Neuronal stem cell (in vitro differentiated cells): Measurements from ENCODE around the gene VRTN.

ENCODE experiments used
- DNase-seq: peaks from one replicate; pipeline ENCODE4 v3.0.0-alpha.2; 2013; ENCODE audit warnings: low spot score
- H2AFZ ChIP-seq: one replicate; pipeline ENCODE4 v1.6.1; 2013; ENCODE audit warnings: mild to moderate bottlenecking, low read length, inconsistent platforms
- H2AK5ac ChIP-seq: 2 replicates; pipeline ENCODE4 v1.6.1; 2013; ENCODE audit warnings: low read depth, mild to moderate bottlenecking, inconsistent platforms, low read length, moderate library complexity, mixed read lengths
- H2BK120ac ChIP-seq: 2 replicates; pipeline ENCODE4 v1.6.1; 2013; ENCODE audit warnings: low read depth, mild to moderate bottlenecking, inconsistent platforms, low read length, moderate library complexity, mixed read lengths
- H2BK12ac ChIP-seq: one replicate; pipeline ENCODE4 v1.6.1; 2013; ENCODE audit warnings: low read length, inconsistent platforms
- H2BK15ac ChIP-seq: 2 replicates; pipeline ENCODE4 v1.6.1; 2013; ENCODE audit warnings: mild to moderate bottlenecking, low read length, inconsistent platforms, mixed read lengths
- H2BK5ac ChIP-seq: one replicate; pipeline ENCODE4 v1.6.1; 2013; ENCODE audit warnings: inconsistent platforms, mild to moderate bottlenecking, low read length, moderate library complexity
- H3K14ac ChIP-seq: one replicate; pipeline ENCODE4 v1.6.1; 2013; ENCODE audit warnings: low read length, inconsistent platforms
- H3K18ac ChIP-seq: 2 replicates; pipeline ENCODE4 v1.6.1; 2013; ENCODE audit warnings: low read length, inconsistent platforms
- H3K23ac ChIP-seq: 2 replicates; pipeline ENCODE4 v1.6.1; 2013; ENCODE audit warnings: low read depth, mild to moderate bottlenecking, mixed read lengths, low read length, inconsistent platforms; ENCODE audit not compliant: poor library complexity
- H3K27ac ChIP-seq: replicated peaks from 3 replicates; pipeline ENCODE4 v1.5.1; 2013; ENCODE audit warnings: low read length, inconsistent platforms
- H3K27me3 ChIP-seq, 3 experiments: 2 replicates each; pipeline ENCODE4 v1.6.1; 2013; ENCODE audit warnings: low read length in 3 of 3, mild to moderate bottlenecking in 2 of 3, inconsistent platforms in 1 of 3, low read depth in 1 of 3, mixed read lengths in 1 of 3, moderate library complexity in 1 of 3; ENCODE audit not compliant: control insufficient read depth in 3 of 3, insufficient read depth in 3 of 3
- H3K36me3 ChIP-seq, 2 donors: replicated peaks in 1 of 2; 2 replicates each; pipeline ENCODE4 v1.6.1; 2013; ENCODE audit warnings: low read length in 2 of 2; ENCODE audit not compliant: control insufficient read depth in 2 of 2, insufficient read depth in 2 of 2
- H3K4ac ChIP-seq: 2 replicates; pipeline ENCODE4 v1.6.1; 2013; ENCODE audit warnings: inconsistent platforms, mild to moderate bottlenecking, low read length, moderate library complexity
- H3K4me1 ChIP-seq, 2 donors: 1 replicate in 1 of 2; 2 replicates in 1 of 2; pipeline ENCODE4 v1.6.1; 2013; ENCODE audit warnings: low read length in 2 of 2, low read depth in 1 of 2; ENCODE audit not compliant: control insufficient read depth in 2 of 2, insufficient read depth in 1 of 2
- H3K4me2 ChIP-seq: one replicate; pipeline ENCODE4 v1.6.1; 2013; ENCODE audit warnings: mild to moderate bottlenecking, low read length, inconsistent platforms; ENCODE audit not compliant: insufficient read depth, poor library complexity, severe bottlenecking
- H3K4me3 ChIP-seq, 2 donors: 2 replicates each; pipeline ENCODE4 v1.5.1; 2013; ENCODE audit warnings: low read length in 2 of 2, mild to moderate bottlenecking in 2 of 2, inconsistent platforms in 1 of 2, moderate library complexity in 1 of 2
- H3K79me1 ChIP-seq: one replicate; pipeline ENCODE4 v1.6.1; 2013; ENCODE audit warnings: low read depth, mild to moderate bottlenecking, inconsistent platforms, low read length, moderate library complexity
- H3K9ac ChIP-seq: one replicate; pipeline ENCODE4 v1.6.1; 2013; ENCODE audit warnings: mild to moderate bottlenecking, low read depth, low read length, inconsistent platforms; ENCODE audit not compliant: poor library complexity
- H3K9me3 ChIP-seq, 2 donors: replicated peaks in 1 of 2; 2 replicates each; pipeline versions ENCODE3 to v1.6.1; 2013; ENCODE audit warnings: low read length in 2 of 2, mild to moderate bottlenecking in 2 of 2, inconsistent platforms in 1 of 2, low read depth in 1 of 2, mixed read lengths in 1 of 2, moderate library complexity in 1 of 2; ENCODE audit not compliant: control insufficient read depth in 2 of 2, insufficient read depth in 1 of 2
- H4K8ac ChIP-seq: one replicate; pipeline ENCODE4 v1.6.1; 2013; ENCODE audit warnings: low read depth, mild to moderate bottlenecking, inconsistent platforms, low read length, moderate library complexity
- H4K91ac ChIP-seq: one replicate; pipeline ENCODE4 v1.6.1; 2013; ENCODE audit warnings: low read length, low read depth, mild to moderate bottlenecking, inconsistent platforms; ENCODE audit not compliant: poor library complexity
- WGBS, 2 donors: extraction: QIAGEN DNeasy Blood & Tissue Kit; methylation state at CpG; one replicate each; pipeline ENCODE4 v1.1.7; 2013; ENCODE audit warnings: missing lambda C conversion rate in 2 of 2, mixed read lengths in 1 of 2; ENCODE audit not compliant: insufficient read length in 2 of 2, insufficient replicate concordance in 1 of 2; ENCODE audit errors: extremely low coverage in 2 of 2; 5-methylcytosine and 5-hydroxymethylcytosine counted together

The VRTN gene

DNA sequence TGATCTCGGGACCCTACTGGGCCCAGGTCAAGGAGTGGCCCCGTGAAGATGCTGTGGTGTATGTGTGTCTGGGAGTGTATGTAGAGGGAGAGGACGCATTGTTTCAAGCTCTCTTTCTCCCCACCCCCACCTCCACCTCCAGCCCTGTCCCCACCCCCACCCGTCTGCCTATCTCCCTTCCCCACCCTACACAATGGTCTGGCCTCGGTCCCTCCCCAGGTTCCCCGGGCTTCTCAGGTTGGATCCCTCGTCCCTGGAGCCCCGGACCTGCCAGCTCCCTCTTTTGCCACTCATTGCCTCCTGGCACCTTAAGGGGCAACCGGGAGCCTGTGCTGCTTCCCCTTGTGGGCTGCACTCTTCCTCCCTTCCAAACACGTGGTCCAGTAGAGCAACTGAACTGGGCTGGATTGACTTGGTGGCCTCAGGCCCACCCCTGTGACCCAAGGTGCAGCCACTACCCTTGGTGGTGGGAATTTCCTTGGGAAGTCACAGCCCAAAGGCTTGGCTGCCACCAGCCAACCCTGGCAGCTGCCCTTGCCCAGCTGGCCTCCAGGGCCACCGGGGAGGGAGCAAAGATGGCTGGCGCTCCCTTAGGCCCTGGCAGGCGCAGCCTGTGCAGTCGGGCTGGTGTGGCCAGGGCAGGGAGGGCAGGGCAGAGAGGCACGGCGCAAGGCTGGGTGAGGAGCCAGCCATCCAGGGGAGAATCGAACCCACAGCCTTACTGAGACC, 628 bp downstream of the VRTN start:
- Histone ChIP-seq H3K9ac (peak overlapping the region; percentile 53), H4K91ac (peak overlapping the region; percentile 80)
- no CpG with 5 or more reads among the region's 17 CpGs for WGBS, 2 donors

GRCh38 chr14:74349757-74350156, 1.5 kb downstream of the VRTN start:
- H4K91ac ChIP-seq = no peak overlapping the region
- H3K27ac ChIP-seq = no peak overlapping the region
- no peak overlapping the region for H4K8ac ChIP-seq
- H2AFZ ChIP-seq = no peak overlapping the region
- H3K4me2 ChIP-seq = peak overlapping the region; percentile 27
- H3K36me3 ChIP-seq = no peaks in the 10 kb centered on the region
- peak overlapping the region; percentile 95 for H2BK120ac ChIP-seq
- H2BK5ac ChIP-seq = no peak overlapping the region
- peak overlapping the region; percentile 96 for H2BK12ac ChIP-seq
- H3K23ac ChIP-seq = peak overlapping the region; percentile 58
- peak overlapping the region; percentile 40 for H2AK5ac ChIP-seq
- peaks cover 5 to 32% of the 10 kb centered on the region in 2 donors for H3K4me1 ChIP-seq
- no peak for DNase-seq
- no peak overlapping the region for H3K9ac ChIP-seq
- H3K27me3 ChIP-seq = peaks cover 0 to 32% (median 0%) of the 10 kb centered on the region in 3 experiments
- peak overlapping the region; percentile 95 for H2BK15ac ChIP-seq
- no peak overlapping the region for H3K4me3 ChIP-seq
- H3K4ac ChIP-seq = no peak overlapping the region
- no peaks in the 10 kb centered on the region for H3K9me3 ChIP-seq
- WGBS, 2 donors = no CpG with 5 or more reads among the region's 4 CpGs
- peak overlapping the region; percentile 58 for H3K18ac ChIP-seq
- no peaks in the 10 kb centered on the region for H3K79me1 ChIP-seq
- no peak overlapping the region for H3K14ac ChIP-seq

More for the DNA sequence above, 628 bp downstream of the VRTN start:
- Histone ChIP-seq H3K4ac (peak overlapping the region; percentile 43), H2BK120ac (peak overlapping the region; percentile 95), H2BK12ac (peak overlapping the region; percentile 96), H3K23ac (peak overlapping the region; percentile 58), H3K4me1 (peaks cover 5 to 32% of the 10 kb centered on the region in 2 donors), H2AK5ac (peak overlapping the region; percentile 40), H3K4me3 (peak overlapping the region in 1 of 2 donors; percentile 65), H2AFZ (peak overlapping the region; percentile 73), H3K9me3 (no peaks in the 10 kb centered on the region), H2BK5ac (peak overlapping the region; percentile 20), H3K18ac (peak overlapping the region; percentile 88), H3K14ac (no peak overlapping the region), H3K36me3 (no peaks in the 10 kb centered on the region), H3K4me2 (peak overlapping the region; percentile 37), H2BK15ac (peak overlapping the region; percentile 95), H3K79me1 (no peaks in the 10 kb centered on the region), H4K8ac (peak overlapping the region; percentile 93), H3K27ac (no peak overlapping the region), H3K27me3 (peaks cover 0 to 32% (median 0%) of the 10 kb centered on the region in 3 experiments)
- DNase-seq = no peak

GRCh38 chr14:74350211-74350927, 2.1 kb downstream of the VRTN start:
- no peak overlapping the region for H2BK15ac ChIP-seq
- no peak for DNase-seq
- H3K27me3 ChIP-seq = peaks cover 0 to 32% (median 0%) of the 10 kb centered on the region in 3 experiments
- H3K4me1 ChIP-seq = peaks cover 5 to 32% of the 10 kb centered on the region in 2 donors
- H2AK5ac ChIP-seq = peak overlapping the region; percentile 5
- no peak overlapping the region for H2BK5ac ChIP-seq
- no peak overlapping the region for H3K4ac ChIP-seq
- no peak overlapping the region for H3K27ac ChIP-seq
- peak overlapping the region; percentile 58 for H3K18ac ChIP-seq
- no peaks in the 10 kb centered on the region for H3K79me1 ChIP-seq
- no peak overlapping the region for H2BK12ac ChIP-seq
- no peak overlapping the region for H2BK120ac ChIP-seq
- no peak overlapping the region for H3K23ac ChIP-seq
- H4K8ac ChIP-seq = no peak overlapping the region
- H3K36me3 ChIP-seq = no peaks in the 10 kb centered on the region
- H3K14ac ChIP-seq = no peak overlapping the region
- H3K9me3 ChIP-seq = no peaks in the 10 kb centered on the region
- no peak overlapping the region for H4K91ac ChIP-seq
- no peak overlapping the region for H3K9ac ChIP-seq
- peak overlapping the region; percentile 27 for H3K4me2 ChIP-seq
- WGBS, 2 donors = no CpG with 5 or more reads among the region's 11 CpGs
- no peak overlapping the region for H3K4me3 ChIP-seq
- no peak overlapping the region for H2AFZ ChIP-seq

DNA sequence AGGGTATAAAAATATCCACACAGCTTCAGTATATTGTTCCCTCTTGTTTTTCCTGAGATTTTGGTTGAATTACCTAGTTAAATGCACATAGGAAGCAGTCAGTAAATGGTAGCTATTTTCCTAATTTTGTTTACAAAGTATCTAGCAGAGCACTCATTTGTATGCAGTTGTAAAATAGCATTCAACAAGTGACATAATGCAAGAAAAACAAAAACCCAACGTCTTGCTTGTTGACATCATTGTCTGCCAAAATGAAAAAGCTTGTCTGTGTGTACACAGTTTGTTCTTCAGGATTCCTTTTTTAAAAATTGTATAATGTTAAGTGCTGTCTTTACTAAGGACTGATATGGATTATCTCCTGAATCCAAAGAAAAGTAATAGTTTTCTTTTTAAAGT, 2.7 kb downstream of the VRTN start:
- Histone ChIP-seq H2BK15ac (no peak overlapping the region), H4K91ac (no peak overlapping the region), H2BK5ac (no peak overlapping the region), H3K36me3 (no peaks in the 10 kb centered on the region), H3K4me1 (peaks cover 5 to 32% of the 10 kb centered on the region in 2 donors), H3K27ac (no peak overlapping the region), H3K27me3 (peaks cover 0 to 32% (median 0%) of the 10 kb centered on the region in 3 experiments), H2BK12ac (no peak overlapping the region), H3K4me3 (no peak overlapping the region), H3K4me2 (no peak overlapping the region), H3K18ac (no peak overlapping the region), H2BK120ac (no peak overlapping the region), H3K9me3 (no peaks in the 10 kb centered on the region), H3K79me1 (no peaks in the 10 kb centered on the region), H4K8ac (no peak overlapping the region), H3K14ac (no peak overlapping the region), H3K9ac (no peak overlapping the region), H3K4ac (no peak overlapping the region), H2AK5ac (no peak overlapping the region), H2AFZ (no peak overlapping the region), H3K23ac (no peak overlapping the region)
- no peak for DNase-seq
- no CpG with 5 or more reads among the region's 1 CpG for WGBS, 2 donors
